NB4 (cell line): ENCODE results near the gene ART3.

ENCODE experiments used
- POLR2A ChIP-seq: IDR thresholded peaks from 2 replicates; pipeline ENCODE4 v1.6.1; 2011; ENCODE audit warnings: mild to moderate bottlenecking; ENCODE audit not compliant: insufficient read length; ENCODE audit errors: extremely low read depth
- TF ChIP-seq, protein P1 (sequence below): IDR thresholded peaks from one replicate; pipeline ENCODE4 v1.5.1; 2012; ENCODE audit warnings: low read depth, low read length

DNA sequence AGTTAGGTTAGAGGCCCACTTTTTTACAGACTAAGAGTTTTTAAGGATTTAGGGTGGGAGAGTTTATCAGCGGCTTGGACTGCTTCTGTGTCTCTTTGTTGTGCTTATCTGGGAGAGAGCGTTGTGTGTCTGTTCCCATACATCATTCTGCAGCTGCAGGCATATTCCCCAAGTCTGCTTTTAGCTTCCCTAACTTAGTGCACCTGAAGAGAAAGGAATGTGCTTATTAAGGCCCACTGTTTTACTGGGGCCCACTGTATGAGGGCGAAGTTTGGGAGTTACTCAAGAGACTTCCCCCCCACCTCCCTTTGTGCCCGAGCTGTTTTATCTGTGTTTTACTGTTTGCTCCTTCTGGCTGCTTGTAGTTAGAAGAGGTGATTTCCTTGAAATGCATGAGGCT, 31.9 kb downstream of the ART3 start:
- TF ChIP-seq, protein P1, sequence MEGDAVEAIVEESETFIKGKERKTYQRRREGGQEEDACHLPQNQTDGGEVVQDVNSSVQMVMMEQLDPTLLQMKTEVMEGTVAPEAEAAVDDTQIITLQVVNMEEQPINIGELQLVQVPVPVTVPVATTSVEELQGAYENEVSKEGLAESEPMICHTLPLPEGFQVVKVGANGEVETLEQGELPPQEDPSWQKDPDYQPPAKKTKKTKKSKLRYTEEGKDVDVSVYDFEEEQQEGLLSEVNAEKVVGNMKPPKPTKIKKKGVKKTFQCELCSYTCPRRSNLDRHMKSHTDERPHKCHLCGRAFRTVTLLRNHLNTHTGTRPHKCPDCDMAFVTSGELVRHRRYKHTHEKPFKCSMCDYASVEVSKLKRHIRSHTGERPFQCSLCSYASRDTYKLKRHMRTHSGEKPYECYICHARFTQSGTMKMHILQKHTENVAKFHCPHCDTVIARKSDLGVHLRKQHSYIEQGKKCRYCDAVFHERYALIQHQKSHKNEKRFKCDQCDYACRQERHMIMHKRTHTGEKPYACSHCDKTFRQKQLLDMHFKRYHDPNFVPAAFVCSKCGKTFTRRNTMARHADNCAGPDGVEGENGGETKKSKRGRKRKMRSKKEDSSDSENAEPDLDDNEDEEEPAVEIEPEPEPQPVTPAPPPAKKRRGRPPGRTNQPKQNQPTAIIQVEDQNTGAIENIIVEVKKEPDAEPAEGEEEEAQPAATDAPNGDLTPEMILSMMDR: no peak
- no peak for TF ChIP-seq POLR2A
